HEK293T (cell line): ENCODE results near the gene ADGRL2.

ENCODE experiments used
- ARNT ChIP-seq: fragments of 450-650 bp; IDR thresholded peaks from 2 replicates; pipeline ENCODE4 v1.6.1; 2017; ENCODE audit warnings: mild to moderate bottlenecking
- BHLHE40 ChIP-seq: fragments of 450-650 bp; IDR thresholded peaks from 2 replicates; pipeline ENCODE4 v1.6.1; 2016; ENCODE audit warnings: mild to moderate bottlenecking, moderate library complexity, borderline replicate concordance
- CTBP1 ChIP-seq: fragments of 450-650 bp; IDR thresholded peaks from 2 replicates; pipeline ENCODE4 v1.6.1; 2016; ENCODE audit warnings: borderline replicate concordance
- ELF4 ChIP-seq: fragments of 450-650 bp; IDR thresholded peaks from 2 replicates; pipeline ENCODE4 v1.6.1; 2017; ENCODE audit warnings: antibody characterized with exemption
- FOXA1 ChIP-seq: fragments of 450-650 bp; IDR thresholded peaks from 2 replicates; pipeline ENCODE4 v1.6.1; 2016; ENCODE audit warnings: mild to moderate bottlenecking
- FOXK2 ChIP-seq: fragments of 450-650 bp; IDR thresholded peaks from 2 replicates; pipeline ENCODE4 v1.6.1; 2016; ENCODE audit warnings: mild to moderate bottlenecking
- FOXM1 ChIP-seq: fragments of 450-650 bp; IDR thresholded peaks from 2 replicates; pipeline ENCODE4 v1.6.1; 2017; ENCODE audit warnings: mild to moderate bottlenecking, borderline replicate concordance
- L3MBTL2 ChIP-seq: fragments of 450-650 bp; conservative IDR thresholded peaks from 2 replicates; pipeline ENCODE4 v1.6.1; 2016; ENCODE audit warnings: mild to moderate bottlenecking
- NFRKB ChIP-seq: fragments of 450-650 bp; IDR thresholded peaks from 2 replicates; pipeline ENCODE4 v1.6.1; 2016; ENCODE audit warnings: mild to moderate bottlenecking, moderate library complexity
- PKNOX1 ChIP-seq: fragments of 450-650 bp; IDR thresholded peaks from 2 replicates; pipeline ENCODE4 v1.6.1; 2016
- SP1 ChIP-seq: fragments of 450-650 bp; IDR thresholded peaks from 2 replicates; pipeline ENCODE4 v1.6.1; 2017
- SUZ12 ChIP-seq: fragments of 450-650 bp; IDR thresholded peaks from 2 replicates; pipeline ENCODE4 v1.6.1; 2016; ENCODE audit warnings: mild to moderate bottlenecking
- ZNF384 ChIP-seq: fragments of 450-650 bp; IDR thresholded peaks from 2 replicates; pipeline ENCODE4 v1.6.1; 2016

- TF ChIP-seq SP1: no peak
- TF ChIP-seq ELF4: no peak
- no peak for TF ChIP-seq BHLHE40
- TF ChIP-seq L3MBTL2: no peak
- no peak for TF ChIP-seq FOXM1
- no peak for TF ChIP-seq FOXA1
- no peak for TF ChIP-seq ZNF384
- no peak for TF ChIP-seq NFRKB
- no peak for TF ChIP-seq CTBP1
- no peak for TF ChIP-seq SUZ12
- TF ChIP-seq FOXK2: no peak
- no peak for TF ChIP-seq PKNOX1
- TF ChIP-seq ARNT: no peak
These were observed 199.5 kb downstream of the ADGRL2 start for GRCh38 chr1:82000221-82000620.
